Astrocyte (in vitro differentiated cells and primary cell): ENCODE data around the gene SLC27A2. TPM values are rescaled to one million over a fixed set of nuclear protein-coding genes. Genes with fewer than 3 reads are reported as not detected.

Source experiments
- DNase-seq: peaks from one replicate; pipeline ENCODE4 v3.0.0-alpha.2; 2010; ENCODE audit warnings: low read depth
- FAIRE-seq: peaks from 2 replicates; lab custom pipeline; 2011; peaks lifted over from hg19 to GRCh38; lab: Jason Lieb, UNC
- H2AFZ ChIP-seq: 2 replicates; pipeline ENCODE4 v1.6.0; 2012; ENCODE audit warnings: low read depth, low read length, inconsistent platforms
- H3K27ac ChIP-seq: 2 replicates; pipeline ENCODE4 v1.5.1; 2011; ENCODE audit warnings: low read depth, low read length, inconsistent platforms
- H3K27me3 ChIP-seq: 2 replicates; pipeline ENCODE4 v1.6.0; 2011; ENCODE audit warnings: low read length, inconsistent platforms; ENCODE audit not compliant: insufficient read depth
- H3K36me3 ChIP-seq: 2 replicates; pipeline ENCODE4 v1.5.1; 2011; ENCODE audit warnings: low read length, inconsistent platforms; ENCODE audit not compliant: insufficient read depth
- H3K4me1 ChIP-seq: 2 replicates; pipeline ENCODE4 v1.5.1; 2011; ENCODE audit warnings: low read length, inconsistent platforms; ENCODE audit not compliant: insufficient read depth
- H3K4me2 ChIP-seq: 2 replicates; pipeline ENCODE4 v1.6.0; 2012; ENCODE audit warnings: low read length, inconsistent platforms
- H3K4me3 ChIP-seq: 2 replicates; pipeline ENCODE4 v1.5.1; 2011; ENCODE audit warnings: low read depth, mild to moderate bottlenecking, low read length, inconsistent platforms; ENCODE audit not compliant: insufficient read depth
- H3K79me2 ChIP-seq: 2 replicates; pipeline ENCODE4 v1.6.0; 2012; ENCODE audit warnings: mild to moderate bottlenecking, low read length, inconsistent platforms; ENCODE audit not compliant: insufficient read depth
- H3K9ac ChIP-seq: 2 replicates; pipeline ENCODE4 v1.6.0; 2012; ENCODE audit warnings: mild to moderate bottlenecking, low read length, inconsistent platforms
- H3K9me3 ChIP-seq: 2 replicates; pipeline ENCODE4 v1.5.1; 2012; ENCODE audit warnings: low read depth, mild to moderate bottlenecking, low read length, inconsistent platforms; ENCODE audit not compliant: insufficient read depth
- H4K20me1 ChIP-seq: 2 replicates; pipeline ENCODE4 v1.6.0; 2012; ENCODE audit warnings: low read length, inconsistent platforms; ENCODE audit not compliant: insufficient read depth
- H3K27ac Mint-ChIP-seq: one replicate; pipeline ENCODE4 v1.8.0; 2021; ENCODE audit warnings: mild to moderate bottlenecking, mixed read lengths; ENCODE audit not compliant: unreplicated experiment
- H3K27me3 Mint-ChIP-seq: one replicate; pipeline ENCODE4 v1.8.0; 2021; ENCODE audit warnings: low read depth, mixed read lengths; ENCODE audit not compliant: unreplicated experiment
- H3K36me3 Mint-ChIP-seq: one replicate; pipeline ENCODE4 v1.8.0; 2021; ENCODE audit warnings: low read depth, mixed read lengths; ENCODE audit not compliant: unreplicated experiment
- H3K4me1 Mint-ChIP-seq: one replicate; pipeline ENCODE4 v1.8.0; 2021; ENCODE audit warnings: low read depth, mixed read lengths; ENCODE audit not compliant: unreplicated experiment
- H3K4me3 Mint-ChIP-seq: one replicate; pipeline ENCODE4 v1.8.0; 2021; ENCODE audit warnings: mild to moderate bottlenecking, moderate library complexity, mixed read lengths; ENCODE audit not compliant: unreplicated experiment
- H3K9me3 Mint-ChIP-seq: one replicate; pipeline ENCODE4 v1.8.0; 2021; ENCODE audit warnings: mild to moderate bottlenecking, mixed read lengths; ENCODE audit not compliant: unreplicated experiment
- EZH2 ChIP-seq: IDR thresholded peaks from 2 replicates; pipeline ENCODE4 v1.6.1; 2012; ENCODE audit warnings: mild to moderate bottlenecking, low read length, inconsistent platforms; ENCODE audit not compliant: insufficient read depth
- total RNA-seq: library from RNA; stranded (reverse); gene quantifications from 2 replicates; pipeline ENCODE4 v1.2.1, GENCODE V29; 2021
- TF ChIP-seq, protein P1 (sequence below): IDR thresholded peaks from 2 replicates; pipeline ENCODE4 v1.5.1; 2011; ENCODE audit warnings: low read depth, mild to moderate bottlenecking, inconsistent platforms, low read length, moderate library complexity; ENCODE audit not compliant: insufficient read depth

Gene SLC27A2
- total RNA-seq, 1 donor from 2014 or later: 0.82 TPM

DNA sequence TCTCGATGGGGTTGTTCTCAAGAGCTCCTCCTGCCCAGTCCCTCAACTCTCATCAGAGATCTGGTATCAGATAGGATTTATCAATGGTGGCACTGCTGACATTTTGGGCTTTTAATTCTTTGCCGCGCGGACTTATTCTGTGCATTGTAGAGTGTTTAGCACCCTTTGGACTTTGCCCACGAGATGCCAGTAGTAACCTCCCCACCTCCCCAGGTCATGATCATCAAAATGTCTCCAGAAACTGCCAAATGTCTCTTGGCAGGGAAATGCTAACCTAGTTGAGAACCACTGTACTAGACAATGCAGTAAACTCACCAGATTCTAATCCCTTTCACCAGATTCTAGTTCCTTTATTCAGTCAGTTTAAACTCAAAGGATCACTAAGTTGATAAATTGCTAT is 24.0 kb downstream of the SLC27A2 start:
- no peak overlapping the region for H3K9ac ChIP-seq
- H3K36me3 Mint-ChIP-seq: no peaks in the 10 kb centered on the region

DNA sequence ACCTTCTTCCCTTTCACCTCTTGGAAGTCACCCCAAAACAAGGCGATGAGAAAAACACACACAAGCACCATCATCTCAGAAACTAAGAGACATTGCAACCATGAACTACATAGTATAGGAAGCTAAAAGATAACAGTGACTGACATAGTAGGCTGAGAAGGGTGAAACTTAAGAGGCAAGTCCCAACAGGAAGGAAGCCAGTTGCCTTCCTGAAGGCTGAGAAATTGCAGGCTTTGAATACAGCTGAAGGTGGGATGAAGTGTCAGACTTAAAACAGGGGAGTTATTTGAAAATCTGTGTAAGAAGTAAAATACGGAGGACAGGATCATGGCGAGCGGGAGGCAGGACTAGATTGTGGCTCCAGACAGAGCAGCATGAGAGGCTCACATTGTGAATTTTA is 27.8 kb downstream of the SLC27A2 start:
- DNase-seq (no peak), FAIRE-seq (no peak)
- Histone ChIP-seq H3K9ac (no peak overlapping the region), H4K20me1 (no peaks in the 10 kb centered on the region), H2AFZ (no peak overlapping the region), H3K9me3 (no peaks in the 10 kb centered on the region), H3K4me1 (no peaks in the 10 kb centered on the region), H3K36me3 (no peaks in the 10 kb centered on the region), H3K4me3 (no peak overlapping the region), H3K79me2 (no peaks in the 10 kb centered on the region), H3K4me2 (no peak overlapping the region), H3K27ac (no peak overlapping the region), H3K27me3 (peaks cover 3% of the 10 kb centered on the region)
- Mint-ChIP-seq H3K36me3 (no peaks in the 10 kb centered on the region), H3K27ac (no peak overlapping the region), H3K4me3 (no peak overlapping the region), H3K27me3 (no peaks in the 10 kb centered on the region), H3K4me1 (peaks cover 4% of the 10 kb centered on the region), H3K9me3 (peaks cover 2% of the 10 kb centered on the region)
- TF ChIP-seq, protein P1, sequence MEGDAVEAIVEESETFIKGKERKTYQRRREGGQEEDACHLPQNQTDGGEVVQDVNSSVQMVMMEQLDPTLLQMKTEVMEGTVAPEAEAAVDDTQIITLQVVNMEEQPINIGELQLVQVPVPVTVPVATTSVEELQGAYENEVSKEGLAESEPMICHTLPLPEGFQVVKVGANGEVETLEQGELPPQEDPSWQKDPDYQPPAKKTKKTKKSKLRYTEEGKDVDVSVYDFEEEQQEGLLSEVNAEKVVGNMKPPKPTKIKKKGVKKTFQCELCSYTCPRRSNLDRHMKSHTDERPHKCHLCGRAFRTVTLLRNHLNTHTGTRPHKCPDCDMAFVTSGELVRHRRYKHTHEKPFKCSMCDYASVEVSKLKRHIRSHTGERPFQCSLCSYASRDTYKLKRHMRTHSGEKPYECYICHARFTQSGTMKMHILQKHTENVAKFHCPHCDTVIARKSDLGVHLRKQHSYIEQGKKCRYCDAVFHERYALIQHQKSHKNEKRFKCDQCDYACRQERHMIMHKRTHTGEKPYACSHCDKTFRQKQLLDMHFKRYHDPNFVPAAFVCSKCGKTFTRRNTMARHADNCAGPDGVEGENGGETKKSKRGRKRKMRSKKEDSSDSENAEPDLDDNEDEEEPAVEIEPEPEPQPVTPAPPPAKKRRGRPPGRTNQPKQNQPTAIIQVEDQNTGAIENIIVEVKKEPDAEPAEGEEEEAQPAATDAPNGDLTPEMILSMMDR: no peak
- TF ChIP-seq EZH2: no peak

More for the DNA sequence above, 24.0 kb downstream of the SLC27A2 start:
- no peaks in the 10 kb centered on the region for H3K36me3 ChIP-seq
- no peaks in the 10 kb centered on the region for H4K20me1 ChIP-seq
- Mint-ChIP-seq H3K4me3 (no peak overlapping the region), H3K9me3 (no peaks in the 10 kb centered on the region), H3K27ac (no peak overlapping the region), H3K27me3 (no peaks in the 10 kb centered on the region), H3K4me1 (peaks cover 4% of the 10 kb centered on the region)
- TF ChIP-seq, protein P1: no peak
- TF ChIP-seq EZH2: no peak
- no peaks in the 10 kb centered on the region for H3K9me3 ChIP-seq
- no peak overlapping the region for H2AFZ ChIP-seq
- H3K4me3 ChIP-seq: no peak overlapping the region
- peaks cover 3% of the 10 kb centered on the region for H3K27me3 ChIP-seq
- no peak overlapping the region for H3K27ac ChIP-seq
- no peak overlapping the region for H3K4me2 ChIP-seq
- no peaks in the 10 kb centered on the region for H3K4me1 ChIP-seq
- DNase-seq: no peak
- H3K79me2 ChIP-seq: no peaks in the 10 kb centered on the region
- no peak for FAIRE-seq

DNA sequence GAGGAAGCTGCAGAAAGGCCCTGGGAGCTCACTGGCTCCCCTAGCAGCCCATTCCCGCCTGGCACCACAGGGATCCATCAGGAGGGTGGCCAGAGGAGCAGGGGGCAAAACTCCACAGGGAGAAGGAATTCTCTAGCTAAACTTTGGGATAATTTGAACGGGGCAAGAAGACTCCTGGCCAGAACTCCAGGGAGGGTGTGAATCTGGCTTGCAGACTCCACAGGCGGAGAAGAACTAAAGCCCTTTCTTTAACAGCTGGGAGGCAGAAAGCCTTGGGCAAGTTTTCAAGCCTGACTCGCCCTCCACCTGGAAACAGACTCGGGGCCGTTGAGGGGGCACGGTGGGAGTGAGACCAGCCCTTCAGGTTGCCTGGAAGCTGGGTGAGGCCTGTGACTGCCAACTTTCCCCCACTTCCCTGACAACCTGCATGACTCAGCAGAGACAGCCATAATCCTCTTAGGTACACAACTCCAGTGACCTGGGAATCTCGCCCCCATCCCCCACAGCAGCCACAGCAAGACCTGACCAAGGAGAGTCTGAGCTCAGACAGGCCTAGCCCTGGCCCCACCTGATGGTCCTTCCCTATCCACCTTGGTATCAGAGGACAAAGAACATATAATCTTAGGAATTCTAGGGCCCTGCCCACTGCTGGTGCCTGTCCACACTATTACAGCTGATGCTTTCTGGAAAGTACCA is 28.6 kb downstream of the SLC27A2 start:
- Histone ChIP-seq H3K4me2 (no peak overlapping the region), H3K27ac (no peak overlapping the region), H3K27me3 (peaks cover 2% of the 10 kb centered on the region), H3K9me3 (no peaks in the 10 kb centered on the region), H3K79me2 (no peaks in the 10 kb centered on the region), H4K20me1 (no peaks in the 10 kb centered on the region), H2AFZ (no peak overlapping the region), H3K36me3 (no peaks in the 10 kb centered on the region), H3K4me1 (no peaks in the 10 kb centered on the region), H3K4me3 (no peak overlapping the region), H3K9ac (no peak overlapping the region)
- TF ChIP-seq, protein P1: no peak
- no peak for TF ChIP-seq EZH2
- H3K4me3 Mint-ChIP-seq: no peak overlapping the region
- H3K4me1 Mint-ChIP-seq: peaks cover 4% of the 10 kb centered on the region
- no peak overlapping the region for H3K27ac Mint-ChIP-seq
- no peaks in the 10 kb centered on the region for H3K27me3 Mint-ChIP-seq
- no peak for DNase-seq
- peaks cover 2% of the 10 kb centered on the region for H3K9me3 Mint-ChIP-seq
- FAIRE-seq: no peak
- no peaks in the 10 kb centered on the region for H3K36me3 Mint-ChIP-seq
